Glutamatergic neuron (in vitro differentiated cells): ENCODE data around the gene OR10A2. TPM values are rescaled to one million over a fixed set of nuclear protein-coding genes. Genes with fewer than 3 reads are reported as not detected.

Experiments used
- DNase-seq: peaks from one replicate; pipeline ENCODE4 v3.0.0; 2022
- H3K27ac Mint-ChIP-seq: one replicate; pipeline ENCODE4 v1.8.0; 2020; ENCODE audit warnings: mild to moderate bottlenecking, mixed read lengths, inconsistent platforms; ENCODE audit not compliant: unreplicated experiment
- H3K27me3 Mint-ChIP-seq: one replicate; pipeline ENCODE4 v1.8.0; 2020; ENCODE audit warnings: mild to moderate bottlenecking, moderate library complexity, mixed read lengths, inconsistent platforms; ENCODE audit not compliant: unreplicated experiment
- H3K36me3 Mint-ChIP-seq: one replicate; pipeline ENCODE4 v1.8.0; 2020; ENCODE audit warnings: mild to moderate bottlenecking, mixed read lengths, inconsistent platforms; ENCODE audit not compliant: unreplicated experiment
- H3K4me1 Mint-ChIP-seq: one replicate; pipeline ENCODE4 v1.8.0; 2020; ENCODE audit warnings: mild to moderate bottlenecking, low read depth, mixed read lengths, inconsistent platforms; ENCODE audit not compliant: unreplicated experiment
- H3K4me3 Mint-ChIP-seq: one replicate; pipeline ENCODE4 v1.8.0; 2020; ENCODE audit warnings: mild to moderate bottlenecking, mixed read lengths, inconsistent platforms; ENCODE audit not compliant: unreplicated experiment
- H3K9me3 Mint-ChIP-seq: one replicate; pipeline ENCODE4 v1.8.0; 2020; ENCODE audit warnings: mild to moderate bottlenecking, moderate library complexity, mixed read lengths, inconsistent platforms; ENCODE audit not compliant: unreplicated experiment
- long read RNA-seq: library from polyadenylated mRNA; unstranded; transcript quantifications from one replicate; pipeline ENCODE4 v2.0.0, GENCODE V29; 2020; ENCODE audit not compliant: unreplicated experiment
- total RNA-seq: library from RNA; stranded (reverse); fragmentation: NEBNext Ultra II Directional; extraction: Animal tissue kit (Norgen Biotek cat#: 25700); gene quantifications from one replicate; pipeline ENCODE4 v1.2.1, GENCODE V29; 2021; ENCODE audit not compliant: unreplicated experiment
- TF ChIP-seq, protein P1 (sequence below): fragments of 200-600 bp; sonication (generic); IDR thresholded peaks from one replicate; pipeline ENCODE4 v1.5.0; 2021; ENCODE audit not compliant: partially characterized antibody, unreplicated experiment

Gene OR10A2, protein sequence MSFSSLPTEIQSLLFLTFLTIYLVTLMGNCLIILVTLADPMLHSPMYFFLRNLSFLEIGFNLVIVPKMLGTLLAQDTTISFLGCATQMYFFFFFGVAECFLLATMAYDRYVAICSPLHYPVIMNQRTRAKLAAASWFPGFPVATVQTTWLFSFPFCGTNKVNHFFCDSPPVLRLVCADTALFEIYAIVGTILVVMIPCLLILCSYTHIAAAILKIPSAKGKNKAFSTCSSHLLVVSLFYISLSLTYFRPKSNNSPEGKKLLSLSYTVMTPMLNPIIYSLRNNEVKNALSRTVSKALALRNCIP
- not detected for total RNA-seq
- long read RNA-seq = 0 reads

GRCh38 chr11:6862961-6863360 is at the start of gene OR10A2:
Gene OR10A2, plus strand, starts transcription at chr11:6863057. Its CDS starts 6,698 bp downstream, at chr11:6869755.
- Mint-ChIP-seq H3K4me1 (no peaks in the 10 kb centered on the region), H3K9me3 (no peaks in the 10 kb centered on the region), H3K36me3 (no peaks in the 10 kb centered on the region), H3K27me3 (no peaks in the 10 kb centered on the region), H3K4me3 (no peak within 1 kb of the TSS), H3K27ac (no peak within 1 kb of the TSS)
- DNase-seq = no peak
- TF ChIP-seq, protein P1, sequence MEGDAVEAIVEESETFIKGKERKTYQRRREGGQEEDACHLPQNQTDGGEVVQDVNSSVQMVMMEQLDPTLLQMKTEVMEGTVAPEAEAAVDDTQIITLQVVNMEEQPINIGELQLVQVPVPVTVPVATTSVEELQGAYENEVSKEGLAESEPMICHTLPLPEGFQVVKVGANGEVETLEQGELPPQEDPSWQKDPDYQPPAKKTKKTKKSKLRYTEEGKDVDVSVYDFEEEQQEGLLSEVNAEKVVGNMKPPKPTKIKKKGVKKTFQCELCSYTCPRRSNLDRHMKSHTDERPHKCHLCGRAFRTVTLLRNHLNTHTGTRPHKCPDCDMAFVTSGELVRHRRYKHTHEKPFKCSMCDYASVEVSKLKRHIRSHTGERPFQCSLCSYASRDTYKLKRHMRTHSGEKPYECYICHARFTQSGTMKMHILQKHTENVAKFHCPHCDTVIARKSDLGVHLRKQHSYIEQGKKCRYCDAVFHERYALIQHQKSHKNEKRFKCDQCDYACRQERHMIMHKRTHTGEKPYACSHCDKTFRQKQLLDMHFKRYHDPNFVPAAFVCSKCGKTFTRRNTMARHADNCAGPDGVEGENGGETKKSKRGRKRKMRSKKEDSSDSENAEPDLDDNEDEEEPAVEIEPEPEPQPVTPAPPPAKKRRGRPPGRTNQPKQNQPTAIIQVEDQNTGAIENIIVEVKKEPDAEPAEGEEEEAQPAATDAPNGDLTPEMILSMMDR = no peak

DNA sequence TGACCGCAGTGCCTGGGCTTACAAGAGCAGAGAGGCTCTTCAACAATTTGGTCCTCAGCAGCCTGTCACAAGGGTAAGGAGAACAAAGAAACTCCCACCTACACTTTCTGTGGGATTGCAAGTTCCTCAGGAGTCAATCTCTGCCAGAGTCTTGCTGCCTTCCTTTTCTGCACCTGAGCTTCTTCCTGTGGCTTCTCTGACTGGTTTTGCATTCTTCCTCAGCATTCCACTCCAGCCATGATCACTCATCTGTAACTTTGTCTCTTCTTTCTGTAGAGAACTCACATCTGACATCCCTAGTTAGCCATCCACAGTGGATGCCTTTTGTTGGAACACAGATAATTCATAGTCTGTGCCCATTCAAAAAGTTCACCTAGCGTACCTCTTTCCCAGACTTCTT is 49.2 kb upstream of the OR10A2 start:
- Mint-ChIP-seq H3K9me3 (peaks cover 7% of the 10 kb centered on the region), H3K4me3 (no peak overlapping the region), H3K4me1 (peaks cover 6% of the 10 kb centered on the region), H3K27me3 (peaks cover 7% of the 10 kb centered on the region), H3K27ac (peak overlapping the region; percentile 3), H3K36me3 (no peaks in the 10 kb centered on the region)
- no peak for DNase-seq
- TF ChIP-seq, protein P1 = no peak

DNA sequence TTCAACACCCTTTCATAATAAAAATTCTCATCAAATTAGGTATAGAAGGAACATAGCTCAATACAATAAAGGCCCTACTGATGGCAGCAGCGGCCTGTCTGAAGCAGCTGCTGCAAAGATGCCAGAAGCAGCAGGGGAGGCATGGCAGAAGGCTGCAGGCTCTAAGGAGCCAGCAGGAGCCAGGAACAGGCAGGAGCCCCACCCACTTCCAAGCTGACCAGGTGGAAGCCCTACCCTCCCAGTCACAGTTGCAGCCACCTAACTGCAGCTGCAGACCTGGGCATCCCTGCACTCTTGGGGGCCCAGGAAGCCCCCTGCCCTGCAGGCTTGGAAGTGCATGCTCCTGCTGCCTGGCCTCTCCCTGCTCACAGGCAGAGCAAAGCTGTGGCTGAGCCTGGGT is 45.2 kb upstream of the OR10A2 start:
- peak; percentile 58 for DNase-seq
- H3K27ac Mint-ChIP-seq = peak overlapping the region; percentile 80

DNA sequence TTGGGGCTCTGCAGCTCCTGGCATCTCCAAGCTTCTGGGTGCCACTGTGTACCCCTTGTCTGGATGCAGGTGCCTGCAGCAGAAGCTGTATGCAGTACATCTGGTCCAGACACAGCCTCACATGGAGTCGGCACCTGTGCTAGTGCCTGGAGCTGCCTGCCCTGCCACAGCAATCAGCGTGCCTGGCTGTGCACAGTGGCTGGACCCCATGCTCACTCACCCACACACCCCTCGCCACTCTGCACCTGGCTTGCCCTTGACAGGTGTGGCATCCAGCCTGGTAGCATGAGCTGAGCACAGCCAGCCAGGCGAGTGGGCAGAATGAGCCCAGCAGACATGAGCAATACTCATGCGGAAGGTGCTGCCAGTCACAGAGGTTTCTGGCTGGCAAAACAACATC is 43.9 kb upstream of the OR10A2 start:
- peaks cover 6% of the 10 kb centered on the region for H3K4me1 Mint-ChIP-seq
- H3K9me3 Mint-ChIP-seq = peaks cover 7% of the 10 kb centered on the region
- peaks cover 5% of the 10 kb centered on the region for H3K36me3 Mint-ChIP-seq
- no peak for DNase-seq
- TF ChIP-seq, protein P1 = no peak
- H3K27ac Mint-ChIP-seq = no peak overlapping the region
- H3K4me3 Mint-ChIP-seq = no peak overlapping the region
- H3K27me3 Mint-ChIP-seq = peaks cover 5% of the 10 kb centered on the region

More for the DNA sequence above, 45.2 kb upstream of the OR10A2 start:
- H3K9me3 Mint-ChIP-seq = peaks cover 7% of the 10 kb centered on the region
- peak overlapping the region; percentile 19 for H3K4me3 Mint-ChIP-seq
- H3K4me1 Mint-ChIP-seq = peaks cover 6% of the 10 kb centered on the region
- TF ChIP-seq, protein P1 = no peak
- H3K27me3 Mint-ChIP-seq = peaks cover 7% of the 10 kb centered on the region
- peaks cover 5% of the 10 kb centered on the region for H3K36me3 Mint-ChIP-seq

DNA sequence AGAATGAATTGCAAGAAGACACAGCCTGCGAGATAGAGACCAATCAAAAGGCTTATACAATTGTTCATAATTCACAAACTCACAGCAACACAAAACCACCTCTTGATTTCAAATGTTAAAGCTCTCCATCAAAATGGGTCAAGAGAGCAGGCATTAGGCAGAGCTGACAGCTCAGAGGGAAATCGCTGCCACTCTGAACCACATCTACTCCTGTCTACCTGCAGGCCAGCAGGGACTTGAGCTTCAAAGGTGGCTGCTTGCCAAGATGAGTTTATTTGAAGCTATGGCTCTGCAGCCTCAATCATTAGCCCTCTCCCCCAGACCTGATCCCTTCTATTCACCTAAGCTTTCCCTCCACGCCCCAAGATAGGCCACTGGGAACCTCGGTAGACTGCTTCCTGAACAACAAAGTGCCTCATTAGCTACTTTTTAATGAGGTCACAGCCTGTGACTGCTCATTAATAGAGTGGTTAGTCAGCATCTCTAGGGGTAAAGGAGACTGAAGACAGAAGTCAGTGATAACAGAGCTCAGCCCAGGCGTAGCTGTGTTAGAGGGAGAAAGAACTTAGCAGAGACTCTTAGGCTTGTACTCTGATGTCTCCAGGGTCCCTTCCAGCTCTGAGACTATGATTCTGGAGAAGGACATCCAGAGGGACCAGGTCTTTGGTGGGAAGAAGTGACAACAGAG is 38.6 kb upstream of the OR10A2 start:
- no peak for DNase-seq
- Mint-ChIP-seq H3K27ac (no peak overlapping the region), H3K9me3 (no peaks in the 10 kb centered on the region), H3K4me1 (no peaks in the 10 kb centered on the region), H3K27me3 (no peaks in the 10 kb centered on the region), H3K36me3 (peaks cover 5% of the 10 kb centered on the region), H3K4me3 (no peak overlapping the region)
- TF ChIP-seq, protein P1 = no peak
